Measurements from ENCODE around the gene SCEL. TPM values are rescaled to one million over a fixed set of nuclear protein-coding genes. Genes with fewer than 3 reads are reported as not detected.

The SCEL gene
- total and polyA plus RNA-seq, 2 of the 8 experiments (the other 6 are each of a cell fraction or from before 2014, with no cell fraction given) = not detected

- Histone ChIP-seq H2BK15ac (ENCODE audit: low read length) (no peak overlapping the region), H3K14ac (ENCODE audit: insufficient read length) (no peak overlapping the region), H3K27ac (ENCODE audit: low read depth, low read length) (no peak overlapping the region), H3K9ac (replicated peaks in 1 of 4; ENCODE audit: extremely low read depth in 1 of 4, low read depth in 3 of 4, low read length in 3 of 4) (no peak overlapping the region), H2BK120ac (replicated peaks; ENCODE audit: low read depth, low read length) (no peak overlapping the region), H3K4me1 (replicated peaks in 1 of 4; ENCODE audit: control insufficient read depth in 3 of 4, insufficient read depth in 4 of 4, low read length in 3 of 4) (no peaks in the 10 kb centered on the region), H4K5ac (ENCODE audit: insufficient read length, low read depth, low read length) (no peak overlapping the region), H4K20me1 (replicated peaks in 1 of 2; ENCODE audit: control insufficient read depth in 1 of 2, insufficient read depth in 2 of 2, low read length in 2 of 2) (no peaks in the 10 kb centered on the region), H3K9me3 (ENCODE audit: insufficient read depth in 2 of 2, low read depth in 1 of 2, low read length in 1 of 2) (no peaks in the 10 kb centered on the region), H2BK5ac (ENCODE audit: low read depth, low read length) (no peak overlapping the region), H3K56ac (replicated peaks; ENCODE audit: insufficient read length, low read depth, low read length) (no peak overlapping the region), H2AK5ac (ENCODE audit: low read depth, low read length) (no peak overlapping the region), H4K91ac (replicated peaks; ENCODE audit: insufficient read length, low read length) (no peak overlapping the region), H2BK12ac (ENCODE audit: low read depth, low read length) (no peak overlapping the region), H3K18ac (ENCODE audit: extremely low read depth, low read length) (no peak overlapping the region), H3K4ac (replicated peaks; ENCODE audit: insufficient read length, low read depth, low read length) (no peak overlapping the region), H3K79me2 (ENCODE audit: control insufficient read depth in 1 of 2, insufficient read depth in 2 of 2, low read length in 2 of 2) (no peaks in the 10 kb centered on the region), H3K23me2 (ENCODE audit: low read depth, low read length) (no peaks in the 10 kb centered on the region), H3K36me3 (ENCODE audit: control insufficient read depth in 2 of 4, insufficient read depth in 4 of 4, low read length in 3 of 4) (no peaks in the 10 kb centered on the region), H3K79me1 (ENCODE audit: low read depth, low read length) (no peaks in the 10 kb centered on the region), H3K4me3 (ENCODE audit: extremely low read depth in 1 of 4, insufficient read depth in 2 of 4, low read depth in 3 of 4, low read length in 4 of 4) (no peak overlapping the region), H3K23ac (ENCODE audit: insufficient read length) (no peak overlapping the region), H2AFZ (ENCODE audit: low read length) (no peak overlapping the region), H4K8ac (ENCODE audit: extremely low read depth, insufficient read depth, low read length) (no peak overlapping the region), H2BK20ac (ENCODE audit: low read length) (no peak overlapping the region), H3K27me3 (replicated peaks in 1 of 4; ENCODE audit: control insufficient read depth in 3 of 4, extremely low read depth in 1 of 4, insufficient read depth in 3 of 4, low read length in 3 of 4) (no peaks in the 10 kb centered on the region), H3K4me2 (ENCODE audit: insufficient read depth in 1 of 2, low read depth in 2 of 2, low read length in 2 of 2) (no peak overlapping the region)
- ChIA-PET POLR2A (ENCODE audit: partially characterized antibody) (interaction anchor here (0.6 to 0.7 kb wide), 2 partner anchors 28 to 73 kb away, joined by 3 read pairs; no protein-coding TSS in a partner anchor), CTCF (ENCODE audit: partially characterized antibody) (no interaction called here)
- no peak for TF ChIP-seq CHD2 (IDR thresholded peaks at IDR 0.05; ENCODE audit: low read length)
- DNase-seq (ENCODE audit: low read depth in 1 of 2, low spot score in 2 of 2) (no peak), FAIRE-seq (no peak)
- WGBS, 2 experiments (ENCODE audit: extremely low coverage in 1 of 2, insufficient coverage in 1 of 2, insufficient read length in 1 of 2, insufficient replicate concordance in 2 of 2, low coverage in 1 of 2, low lambda C conversion rate in 2 of 2, missing lambda C conversion rate in 1 of 2) = 93% methylated on average over 2 of the region's 3 CpGs; no CpG with 5 or more reads in 1 of the 2 experiments
Observed at GRCh38 chr13:77623806-77624205, 88.3 kb downstream of the SCEL start.
